HG03139 (cell line): ENCODE results near the gene CADM2.
"Not testable (repeated sequence)": the region's sequence is repeated elsewhere in the genome, so short reads cannot be mapped to it uniquely, and the experiment has no call there.

ENCODE experiments used
- ATAC-seq: cut with Tn5 transposase; IDR thresholded peaks from one replicate; pipeline ENCODE4 v1.9.1; 2021; ENCODE audit not compliant: unreplicated experiment

Gene CADM2

DNA sequence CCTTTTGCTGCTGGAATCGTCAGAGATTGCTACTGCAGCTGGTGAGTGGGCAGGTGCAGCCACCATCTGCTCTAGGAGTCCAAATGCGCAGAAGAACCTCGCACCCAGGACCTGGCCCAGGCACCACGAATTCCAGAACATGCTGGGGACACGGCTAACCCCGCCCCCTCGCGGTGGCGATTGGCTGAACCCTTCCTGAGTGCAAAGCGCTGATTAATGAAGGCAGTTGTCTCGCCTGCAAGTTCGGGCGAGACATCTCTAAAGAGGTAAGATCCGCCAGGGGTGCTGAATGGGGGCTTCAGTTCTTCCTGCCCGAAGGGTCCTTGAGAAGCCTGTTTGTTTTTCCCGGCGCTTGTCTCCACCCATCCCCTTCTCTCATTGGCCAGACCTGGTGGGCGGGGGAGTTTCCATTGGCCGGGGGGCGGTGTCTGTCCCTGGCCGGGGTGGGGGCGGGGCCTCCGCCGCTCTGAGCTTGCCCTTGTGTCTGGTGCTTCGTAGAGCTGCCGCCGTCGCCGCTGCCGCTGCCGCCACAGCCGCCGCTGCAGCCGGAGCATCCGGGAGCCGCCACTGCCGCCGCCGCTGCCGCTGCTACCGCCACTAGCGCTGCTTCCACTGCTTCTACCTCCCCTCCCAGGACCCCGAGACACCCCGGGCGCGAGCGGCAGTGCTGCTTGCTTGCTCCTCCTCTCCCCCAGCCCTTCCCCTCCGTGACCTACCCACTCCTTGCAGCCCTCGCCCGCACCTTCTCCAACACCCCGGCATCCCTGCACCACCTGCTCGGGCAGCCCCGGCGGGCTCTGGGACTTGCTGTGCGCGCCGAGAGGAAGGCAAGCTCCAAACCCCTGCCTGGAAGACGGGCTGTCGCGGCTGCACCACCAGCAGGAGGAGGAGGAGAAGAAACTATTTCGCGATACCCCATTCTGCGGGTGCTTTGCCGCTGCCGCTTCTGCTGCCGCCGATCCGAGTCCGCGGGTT, at the start of gene CADM2:
Gene CADM2 (plus strand): TSS at position 495 of the 975 bp plus-strand sequence.
- peak; percentile 95 for ATAC-seq

DNA sequence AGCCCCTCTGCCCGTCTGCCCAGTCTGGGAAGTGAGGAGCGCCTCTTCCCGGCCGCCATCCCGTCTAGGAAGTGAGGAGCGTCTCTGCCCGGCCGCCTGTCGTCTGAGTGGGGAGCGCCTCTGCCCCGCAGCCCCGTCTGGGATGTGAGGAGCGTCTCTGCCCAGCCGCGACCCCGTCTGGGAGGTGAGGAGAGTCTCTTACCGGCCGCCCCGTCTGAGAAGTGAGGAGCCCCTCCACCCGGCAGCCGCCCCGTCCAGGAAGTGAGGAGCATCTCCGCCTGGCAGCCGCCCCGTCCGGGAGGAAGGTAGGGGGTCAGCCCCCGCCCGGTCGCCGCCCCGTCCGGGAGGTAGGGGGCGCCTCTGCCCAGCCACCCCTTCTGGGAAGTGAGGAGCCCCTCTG, 40.2 kb upstream of the CADM2 start:
- ATAC-seq, result not testable (repeated sequence)

DNA sequence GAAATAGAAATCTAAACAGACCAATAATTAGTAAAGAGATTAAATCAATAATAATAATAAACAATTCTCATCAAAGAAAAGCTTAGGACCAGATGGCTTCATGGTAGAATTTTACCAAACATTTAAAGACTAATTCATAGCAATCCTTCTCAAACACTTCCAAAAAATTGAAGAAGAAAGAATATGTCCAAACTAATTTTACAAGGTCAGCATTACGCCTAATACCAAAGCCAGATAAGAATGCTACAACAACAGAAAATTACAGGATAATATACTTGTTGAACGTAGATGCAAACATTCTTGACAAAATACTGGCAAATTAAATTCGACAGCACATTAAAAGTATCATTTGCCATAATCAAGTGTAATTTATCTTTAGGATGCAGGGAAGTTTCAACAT, 36.1 kb upstream of the CADM2 start:
- ATAC-seq, result no peak

DNA sequence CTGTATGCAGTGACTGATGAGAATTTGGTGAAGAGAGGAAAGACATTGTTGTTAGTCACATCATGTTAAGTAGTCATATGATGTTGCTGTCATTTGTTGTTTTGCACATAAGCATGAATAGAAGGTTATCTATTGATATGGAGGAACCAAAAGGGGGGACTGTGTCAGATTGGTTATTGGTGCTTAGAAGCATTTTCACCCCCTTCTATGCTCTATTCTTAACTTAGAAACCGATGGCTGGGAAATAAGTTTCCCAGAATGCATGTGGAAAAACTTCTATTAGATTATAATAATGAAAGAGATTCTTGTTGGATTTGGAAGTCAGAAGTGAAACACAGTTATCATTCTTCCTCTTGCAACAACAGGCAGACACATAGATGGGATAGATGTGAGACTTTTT, 33.2 kb upstream of the CADM2 start:
- no peak for ATAC-seq

DNA sequence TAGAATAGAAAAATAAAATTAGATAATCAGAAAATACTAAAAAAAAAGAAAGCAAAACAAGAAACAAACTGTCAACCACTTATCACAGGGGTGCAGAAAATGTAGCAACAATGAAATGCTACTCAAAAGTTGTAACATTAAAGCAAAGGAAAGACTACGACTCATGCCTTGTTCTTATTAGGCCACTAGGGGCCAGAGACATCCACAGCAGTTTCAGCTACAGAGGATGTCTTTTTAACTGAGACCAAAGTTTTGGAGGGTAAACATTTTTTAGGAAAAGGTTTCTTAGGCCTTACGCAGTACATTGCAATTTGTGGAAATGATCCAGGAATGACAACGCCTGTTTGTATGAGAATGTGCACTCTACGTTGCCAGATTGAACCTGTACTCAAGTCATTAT, 15.4 kb upstream of the CADM2 start:
- ATAC-seq, result no peak

DNA sequence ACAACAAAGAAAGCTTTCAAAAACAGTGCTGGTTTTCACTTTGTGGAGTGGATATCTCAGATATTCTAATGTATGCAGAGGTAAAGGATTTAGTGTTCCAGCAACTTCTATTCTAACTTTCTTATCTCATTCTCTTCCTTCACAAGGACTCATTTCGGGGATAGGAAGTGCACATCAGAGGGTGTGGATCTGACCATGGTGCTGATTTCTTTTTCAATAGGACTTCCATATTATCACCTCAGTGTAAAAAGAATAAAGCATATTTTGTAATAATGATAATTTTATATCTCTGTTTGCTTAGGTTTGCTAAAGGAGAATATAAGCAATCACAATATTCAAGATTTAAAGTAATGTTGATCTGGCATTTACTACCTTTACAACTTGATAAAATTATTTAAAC, 12.5 kb upstream of the CADM2 start:
- no peak for ATAC-seq

DNA sequence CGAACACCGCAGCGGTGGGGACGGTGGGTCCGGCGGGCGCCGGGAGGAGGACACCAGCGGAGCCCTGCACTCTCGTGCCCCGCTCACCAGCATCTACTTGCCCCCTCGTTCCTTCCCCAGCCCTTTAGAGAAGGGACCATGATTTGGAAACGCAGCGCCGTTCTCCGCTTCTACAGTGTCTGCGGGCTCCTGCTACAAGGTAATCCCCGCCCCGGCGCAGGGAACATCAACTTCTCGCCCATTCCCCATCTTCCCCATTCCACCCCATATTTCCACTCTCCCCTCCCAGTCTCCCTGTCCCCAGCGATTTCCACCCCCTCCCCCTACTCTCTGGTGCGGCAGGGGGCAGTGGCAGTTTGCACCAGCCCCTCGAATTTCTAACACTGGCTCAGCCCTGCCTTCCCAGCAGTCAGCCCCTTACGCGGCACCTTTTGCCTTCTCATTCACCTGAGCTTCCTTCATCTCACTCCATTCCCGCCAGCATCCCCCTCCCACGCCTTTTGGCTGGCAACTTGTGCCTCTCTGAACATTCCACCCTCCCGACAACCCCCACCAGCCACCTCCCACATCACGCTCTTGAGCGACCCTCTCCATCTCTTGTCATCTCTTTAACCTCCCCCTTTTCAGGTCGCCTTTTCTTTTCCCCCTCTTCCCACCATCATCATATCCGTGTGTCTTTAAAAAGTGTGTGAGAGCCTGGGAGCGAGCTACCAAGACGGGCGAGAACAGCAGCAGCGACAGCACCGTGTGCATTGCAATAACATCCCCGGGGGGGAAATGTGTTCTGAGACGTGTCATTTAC, 882 bp downstream of the CADM2 start:
- peak; percentile 5 for ATAC-seq

DNA sequence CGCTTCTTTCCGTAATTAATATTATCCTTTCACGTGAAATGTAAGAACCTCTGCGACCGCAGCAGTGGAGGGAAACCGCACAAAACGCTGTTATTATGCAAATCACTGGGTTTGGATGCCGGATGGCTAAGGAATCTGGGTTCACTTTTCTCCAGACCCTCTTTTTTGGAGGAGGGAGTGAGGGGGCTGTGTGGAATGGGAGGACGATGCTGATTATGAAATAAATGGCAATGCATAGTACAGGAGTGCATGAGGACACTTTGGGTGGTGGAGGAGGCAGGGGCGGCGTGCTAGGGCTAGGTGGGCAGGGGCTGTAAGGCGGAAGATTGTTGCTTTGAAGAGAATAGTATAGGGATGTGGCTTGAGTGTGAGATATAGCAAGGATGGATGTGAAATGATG, 1.8 kb downstream of the CADM2 start:
- no peak for ATAC-seq

DNA sequence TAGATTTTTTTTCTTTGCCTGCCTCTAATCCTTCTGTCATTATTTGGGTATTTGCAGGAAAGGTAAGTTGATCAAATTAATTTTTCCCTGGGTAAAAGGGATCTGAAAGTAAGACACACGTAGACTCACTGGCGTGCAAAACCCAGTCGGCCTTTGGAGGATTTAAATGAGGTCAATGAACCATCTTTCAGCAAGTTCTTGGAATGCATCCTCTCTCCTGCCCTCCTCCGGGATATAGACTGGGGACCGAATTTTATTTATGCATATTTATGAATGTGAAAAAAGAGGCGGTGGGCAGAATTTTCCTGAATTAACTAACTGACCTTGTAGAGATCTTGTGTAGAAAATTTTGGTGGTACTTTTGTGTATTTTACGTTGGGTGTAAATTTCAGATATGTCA, 2.2 kb downstream of the CADM2 start:
- ATAC-seq, result no peak

DNA sequence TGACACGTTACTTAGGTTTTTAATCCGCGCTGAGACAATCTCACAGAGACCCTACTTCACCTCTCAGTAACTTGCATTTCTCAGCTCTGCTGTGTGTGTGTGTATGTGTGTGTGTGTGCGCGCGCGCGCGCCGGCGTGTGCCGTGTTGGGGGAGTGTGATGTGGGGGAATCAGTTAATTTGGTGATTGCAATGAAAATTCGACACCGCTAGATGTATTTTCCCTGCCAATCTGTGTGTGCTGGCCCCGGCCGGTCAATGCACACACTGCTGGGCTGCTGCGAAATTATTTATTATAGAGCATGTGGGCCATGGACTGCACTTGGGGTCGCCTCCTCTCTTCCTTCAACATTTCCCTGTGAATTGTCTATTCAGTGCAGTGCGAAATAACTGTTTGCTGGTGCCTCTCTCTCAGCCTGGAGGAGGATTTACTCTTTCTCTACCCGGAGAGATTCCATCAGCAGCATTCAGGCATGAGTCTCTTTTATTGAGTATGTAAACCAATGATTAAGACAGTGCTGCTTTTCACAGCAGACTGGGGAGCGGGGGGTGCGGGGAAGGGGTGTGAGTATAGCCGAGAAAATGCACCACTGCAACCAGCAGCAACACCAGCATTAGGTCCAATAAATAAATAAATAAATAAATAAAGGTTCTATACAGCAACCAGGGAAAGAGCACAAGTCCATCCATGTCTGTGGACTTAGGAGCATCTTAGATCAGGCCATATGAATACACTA, 2.9 kb downstream of the CADM2 start:
- ATAC-seq, result no peak

DNA sequence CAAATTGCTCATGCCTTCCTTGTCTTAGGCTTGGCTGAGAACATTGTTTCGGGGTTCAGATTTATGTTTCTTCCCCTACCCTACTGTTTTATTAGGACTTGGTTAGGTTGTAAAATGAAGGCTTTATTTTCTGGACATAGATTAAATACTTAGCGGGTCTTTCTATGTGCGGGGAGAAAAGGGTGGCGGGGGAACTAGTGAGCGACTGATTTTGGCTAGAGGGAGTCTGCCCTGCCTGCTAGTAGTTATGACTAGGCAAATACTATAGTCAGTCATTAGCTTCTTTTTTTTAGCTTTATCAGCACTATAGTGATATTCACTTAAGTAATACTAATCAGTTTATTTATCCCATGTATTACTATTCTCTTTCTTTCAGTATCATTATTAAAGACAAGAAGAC, 3.6 kb downstream of the CADM2 start:
- ATAC-seq, result no peak

DNA sequence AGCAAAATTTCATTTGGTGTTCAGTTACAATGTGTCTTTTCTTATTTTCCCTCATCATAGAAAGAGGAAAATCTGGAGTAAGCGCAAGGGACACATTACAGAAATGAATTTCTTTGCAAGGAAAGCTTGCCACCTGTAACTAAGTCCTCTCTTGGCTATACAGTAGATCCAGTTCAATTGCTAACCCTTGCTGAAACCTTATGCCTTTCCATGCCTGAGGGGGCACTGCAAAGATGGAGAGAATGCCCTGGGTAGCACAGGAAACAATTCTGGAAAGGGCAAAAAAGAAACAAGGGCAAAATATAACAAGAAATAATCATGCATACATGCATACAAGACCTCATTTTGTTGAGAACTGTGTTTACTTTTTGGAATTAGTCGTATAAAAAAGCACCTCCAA, 4.3 kb downstream of the CADM2 start:
- no peak for ATAC-seq

DNA sequence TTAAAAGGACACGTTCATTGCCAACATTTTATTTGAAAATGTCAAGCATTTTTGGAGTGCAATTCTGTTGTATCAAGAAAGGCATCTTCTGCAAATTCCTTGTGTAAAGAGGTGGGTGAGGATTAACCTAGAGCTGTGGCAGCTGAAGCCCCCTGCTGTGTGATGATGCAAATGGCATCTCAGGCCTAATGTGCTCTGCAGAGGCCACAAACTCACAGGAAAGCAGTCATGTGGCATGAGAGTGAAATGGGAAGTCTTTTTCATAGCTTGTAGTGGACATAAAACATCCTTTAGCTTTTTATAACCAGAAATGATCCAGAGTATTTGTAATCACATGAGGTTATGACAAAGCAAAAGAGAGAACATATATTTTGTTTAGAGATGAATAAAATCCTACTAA, 6.4 kb downstream of the CADM2 start:
- no peak for ATAC-seq

DNA sequence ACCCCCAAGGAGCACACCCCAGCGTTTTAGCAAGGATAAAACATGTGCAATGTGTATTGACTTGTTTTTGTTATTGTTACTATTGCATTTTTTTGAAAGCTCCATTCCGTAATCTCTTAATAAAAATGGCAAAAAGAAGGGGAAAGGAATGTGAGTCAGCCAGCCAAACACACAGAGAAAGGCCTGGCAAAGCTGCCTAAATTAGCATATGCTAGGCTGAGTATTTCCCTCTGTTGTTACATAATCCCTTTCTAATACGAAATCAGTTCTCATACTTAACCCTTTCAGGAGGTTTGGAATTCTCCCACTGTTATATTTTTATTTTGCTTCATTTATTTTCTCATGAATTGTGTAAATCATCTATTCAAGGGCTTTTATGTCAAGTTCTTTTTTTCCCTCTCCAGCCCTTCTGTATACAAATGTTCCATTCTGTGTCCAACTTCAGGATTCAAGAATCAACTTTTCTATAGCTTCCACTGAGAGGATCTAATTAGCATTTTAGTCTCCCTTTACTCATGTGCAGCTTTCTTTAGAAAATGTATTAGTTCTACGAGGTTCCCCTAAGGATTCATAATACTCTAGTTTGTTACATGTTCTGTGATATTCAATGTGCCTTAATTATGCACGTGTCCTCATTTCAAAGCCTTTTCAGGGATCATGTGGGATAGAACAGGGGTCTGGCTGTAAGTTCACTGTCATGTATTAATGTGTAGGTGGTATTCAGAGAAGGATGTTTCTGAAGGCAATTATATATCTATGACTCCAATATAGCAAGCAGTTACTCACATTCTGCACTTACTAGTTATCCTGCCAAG, 9.2 kb downstream of the CADM2 start:
- no peak for ATAC-seq

DNA sequence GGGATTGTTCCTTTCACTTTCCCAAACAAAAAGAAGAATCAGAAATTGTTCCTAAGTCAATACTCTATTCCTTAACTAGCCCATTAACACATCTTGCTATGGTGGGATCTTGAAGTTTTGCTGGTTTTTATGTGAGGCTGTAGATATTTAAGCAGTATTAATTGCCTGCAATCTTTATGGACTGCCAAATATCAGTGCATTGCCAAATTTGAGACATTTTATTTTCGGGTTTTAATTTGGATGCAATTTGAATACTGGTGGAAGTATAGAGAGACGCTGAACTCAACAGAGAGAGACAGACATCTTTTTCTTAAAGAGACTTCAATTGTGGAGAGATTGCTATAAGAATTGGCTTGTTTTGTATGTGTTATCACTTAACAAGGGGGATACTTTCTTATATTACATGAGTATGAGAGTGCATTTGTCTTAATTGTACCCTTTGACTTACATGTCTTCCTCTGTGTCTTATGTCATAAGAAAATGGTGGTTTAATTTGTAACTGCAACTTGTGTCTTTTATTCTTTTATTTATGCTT, 10.0 kb downstream of the CADM2 start:
- ATAC-seq, result no peak

DNA sequence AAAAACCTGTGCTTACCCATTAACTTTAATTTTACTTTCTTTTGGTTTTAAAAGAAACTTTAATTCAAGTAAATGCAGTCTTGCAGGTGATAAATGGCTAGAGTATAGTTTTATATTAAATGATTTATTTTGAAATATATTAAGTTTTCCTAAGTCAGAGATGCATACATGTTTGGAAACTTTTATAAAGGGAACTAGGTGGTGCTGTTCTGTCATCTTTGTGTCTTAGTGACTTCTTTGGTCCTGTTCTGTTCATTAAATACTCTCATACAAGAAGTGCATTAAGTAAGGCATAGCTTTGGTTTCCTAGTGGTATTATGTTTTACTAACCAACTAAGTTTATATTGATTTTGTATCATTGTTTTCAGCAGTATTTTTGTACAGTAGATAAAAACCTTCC, 15.6 kb downstream of the CADM2 start:
- no peak for ATAC-seq

DNA sequence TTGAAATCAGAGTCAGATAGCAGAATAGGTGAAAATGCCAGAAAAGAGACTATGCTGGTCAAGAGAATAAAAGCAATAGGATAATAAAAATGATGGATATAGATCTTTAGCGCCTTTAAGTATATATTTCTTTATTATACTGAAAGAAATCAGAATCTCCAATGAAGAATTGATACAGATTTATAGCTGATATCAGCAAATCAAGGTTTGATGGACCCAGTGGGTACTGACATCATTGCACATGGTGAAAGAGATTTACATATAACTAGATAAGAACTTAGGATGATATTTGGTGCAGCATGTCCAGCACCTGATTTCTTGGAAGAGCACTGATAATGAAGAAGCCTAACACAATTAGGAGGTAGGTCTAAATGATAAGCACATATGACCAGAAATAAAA, 18.2 kb downstream of the CADM2 start:
- ATAC-seq, result no peak

DNA sequence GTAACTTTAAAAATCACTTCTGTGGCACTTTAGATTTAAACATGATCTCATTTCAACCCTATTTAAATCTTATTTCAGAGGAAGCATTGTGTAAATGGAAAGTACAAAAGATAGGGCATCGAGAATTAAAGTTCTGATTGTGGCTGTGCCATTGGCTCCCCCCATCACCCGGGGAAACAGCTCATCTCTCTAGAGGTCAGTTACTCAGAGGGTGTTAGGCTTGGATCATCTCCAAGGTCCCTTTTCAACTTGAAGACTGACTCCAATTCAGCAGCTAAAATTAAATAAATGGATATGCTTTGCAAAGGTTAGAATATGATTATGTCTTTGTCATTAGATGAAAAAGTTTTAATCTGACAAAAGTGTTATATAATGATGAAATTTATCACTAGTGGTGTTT, 20.1 kb downstream of the CADM2 start:
- ATAC-seq, result no peak

DNA sequence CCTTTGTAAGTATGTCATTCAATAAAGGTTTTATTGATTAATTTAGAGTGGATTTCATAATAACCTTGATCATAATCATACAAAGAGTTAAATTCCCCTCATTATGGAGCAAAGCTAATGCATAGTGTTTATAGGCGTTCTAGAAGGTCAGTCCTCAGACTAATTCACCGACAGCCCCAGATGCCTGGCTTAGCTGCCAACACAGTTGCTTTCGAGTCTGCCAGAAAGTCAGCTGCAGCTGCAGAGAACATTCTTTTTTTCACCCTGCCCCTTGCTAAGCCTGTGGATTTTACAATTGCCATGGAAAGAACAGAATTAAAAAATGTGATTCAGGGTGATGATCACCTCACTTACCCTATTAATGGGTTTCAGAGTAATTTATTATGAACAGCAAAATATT, 21.2 kb downstream of the CADM2 start:
- no peak for ATAC-seq

DNA sequence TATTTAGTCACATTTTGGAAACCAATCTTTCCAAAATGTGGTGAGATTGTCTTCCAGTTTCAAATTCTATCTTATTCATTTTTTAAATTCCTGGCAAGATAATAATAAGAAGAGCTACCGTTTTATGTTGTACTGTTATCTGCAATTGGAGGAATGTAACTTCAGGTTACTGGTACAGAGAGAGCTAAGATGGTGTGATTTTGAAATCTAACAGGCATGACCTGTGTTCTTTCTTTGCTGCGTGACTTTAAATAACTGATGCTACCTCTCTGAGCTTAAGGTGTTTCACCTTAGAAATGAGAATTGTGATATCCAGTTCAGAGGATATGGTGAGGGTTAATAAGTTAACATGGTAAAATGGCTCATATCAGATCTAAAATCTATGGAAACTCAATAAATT, 21.7 kb downstream of the CADM2 start:
- no peak for ATAC-seq
